Measurements from ENCODE around the gene NMU.
"Not testable (repeated sequence)": the region's sequence is repeated elsewhere in the genome, so short reads cannot be mapped to it uniquely, and the experiment has no call there.

NMU gene

GRCh38 chr4:55625835-55626234 lies 10.3 kb downstream of the NMU start:
- DNase-seq (ENCODE audit: low read depth in 2 of 2) = no peak
- TF ChIP-seq CTCF (IDR thresholded peaks at IDR 0.05; ENCODE audit: low read depth, low read length) = no peak
- no peak overlapping the region for H3K4me3 ChIP-seq (replicated peaks in 1 of 2; ENCODE audit: low read depth in 2 of 2, low read length in 2 of 2)

- H3K4me3 ChIP-seq (replicated peaks in 1 of 2; ENCODE audit: low read depth in 2 of 2, low read length in 2 of 2); DNase-seq (ENCODE audit: low read depth in 2 of 2): not testable (repeated sequence)
Observed at GRCh38 chr4:55624063-55624462, 12.0 kb downstream of the NMU start.

- H3K4me3 ChIP-seq (replicated peaks in 1 of 2; ENCODE audit: low read depth in 2 of 2, low read length in 2 of 2) = no peak overlapping the region
- TF ChIP-seq CTCF (IDR thresholded peaks at IDR 0.05; ENCODE audit: low read depth, low read length) = no peak
- DNase-seq (ENCODE audit: low read depth in 2 of 2) = no peak
Observed at GRCh38 chr4:55618546-55619143, 17.5 kb downstream of the NMU start.

GRCh38 chr4:55617587-55618197 lies 18.4 kb downstream of the NMU start:
- no peak for DNase-seq (ENCODE audit: low read depth in 2 of 2)
- H3K4me3 ChIP-seq (replicated peaks in 1 of 2; ENCODE audit: low read depth in 2 of 2, low read length in 2 of 2) = no peak overlapping the region
- TF ChIP-seq CTCF (IDR thresholded peaks at IDR 0.05; ENCODE audit: low read depth, low read length) = no peak

- no peak for DNase-seq (ENCODE audit: low read depth in 2 of 2)
- no peak overlapping the region for H3K4me3 ChIP-seq (replicated peaks in 1 of 2; ENCODE audit: low read depth in 2 of 2, low read length in 2 of 2)
- no peak for TF ChIP-seq CTCF (IDR thresholded peaks at IDR 0.05; ENCODE audit: low read depth, low read length)
Observed at GRCh38 chr4:55615008-55615407, 21.1 kb downstream of the NMU start.

- DNase-seq (ENCODE audit: low read depth in 2 of 2) = no peak
- no peak for TF ChIP-seq CTCF (IDR thresholded peaks at IDR 0.05; ENCODE audit: low read depth, low read length)
- H3K4me3 ChIP-seq (replicated peaks in 1 of 2; ENCODE audit: low read depth in 2 of 2, low read length in 2 of 2) = no peak overlapping the region
Observed at GRCh38 chr4:55613621-55614020, 22.5 kb downstream of the NMU start.

- H3K4me3 ChIP-seq (replicated peaks in 1 of 2; ENCODE audit: low read depth in 2 of 2, low read length in 2 of 2) = no peak overlapping the region
- DNase-seq (ENCODE audit: low read depth in 2 of 2) = peak in 1 of 2 donors; percentile 67
- TF ChIP-seq CTCF (IDR thresholded peaks at IDR 0.05; ENCODE audit: low read depth, low read length) = no peak
Observed at GRCh38 chr4:55612341-55612740, 23.8 kb downstream of the NMU start.
